Hepatocyte (in vitro differentiated cells): Measurements from ENCODE around the gene LRRC28.

Experiments used
- EZH2 ChIP-seq: fragments of 200-600 bp; sonication (generic); IDR thresholded peaks from 2 replicates; pipeline ENCODE4 v1.6.1; 2016; ENCODE audit warnings: antibody characterized with exemption, mild to moderate bottlenecking, borderline replicate concordance
- EZH2phosphoT487 ChIP-seq: fragments of 200-600 bp; sonication (generic); IDR thresholded peaks from one replicate; pipeline ENCODE4 v1.6.1; 2018; ENCODE audit warnings: antibody characterized with exemption, mild to moderate bottlenecking, low read depth, moderate library complexity; ENCODE audit not compliant: unreplicated experiment, severe bottlenecking
- TF ChIP-seq, protein P1 (sequence below): fragments of 200-600 bp; sonication (generic); IDR thresholded peaks from 2 replicates; pipeline ENCODE4 v1.5.1; 2016; ENCODE audit warnings: antibody characterized with exemption, mild to moderate bottlenecking; ENCODE audit not compliant: poor library complexity

DNA sequence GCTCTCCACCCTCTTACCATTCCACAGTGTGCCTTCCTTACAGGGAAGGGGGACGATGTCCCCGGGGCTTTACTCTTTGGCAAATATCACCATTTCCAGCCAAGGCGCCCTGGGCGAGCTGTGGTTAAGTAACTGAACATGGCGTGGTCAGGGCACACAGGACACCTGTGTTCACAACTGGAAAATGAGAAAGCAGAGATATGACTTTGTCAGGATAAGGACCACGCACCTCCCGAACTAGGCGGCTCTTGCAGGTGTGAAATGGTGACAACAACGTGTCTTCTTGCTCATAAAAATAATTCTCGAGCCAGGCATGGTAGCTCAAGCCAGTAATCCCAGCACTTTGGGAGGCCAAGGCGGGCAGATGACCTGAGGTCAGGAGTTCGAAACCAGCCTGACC is 154.8 kb downstream of the LRRC28 start:
- TF ChIP-seq EZH2phosphoT487 (no peak), EZH2 (no peak)
- TF ChIP-seq, protein P1, sequence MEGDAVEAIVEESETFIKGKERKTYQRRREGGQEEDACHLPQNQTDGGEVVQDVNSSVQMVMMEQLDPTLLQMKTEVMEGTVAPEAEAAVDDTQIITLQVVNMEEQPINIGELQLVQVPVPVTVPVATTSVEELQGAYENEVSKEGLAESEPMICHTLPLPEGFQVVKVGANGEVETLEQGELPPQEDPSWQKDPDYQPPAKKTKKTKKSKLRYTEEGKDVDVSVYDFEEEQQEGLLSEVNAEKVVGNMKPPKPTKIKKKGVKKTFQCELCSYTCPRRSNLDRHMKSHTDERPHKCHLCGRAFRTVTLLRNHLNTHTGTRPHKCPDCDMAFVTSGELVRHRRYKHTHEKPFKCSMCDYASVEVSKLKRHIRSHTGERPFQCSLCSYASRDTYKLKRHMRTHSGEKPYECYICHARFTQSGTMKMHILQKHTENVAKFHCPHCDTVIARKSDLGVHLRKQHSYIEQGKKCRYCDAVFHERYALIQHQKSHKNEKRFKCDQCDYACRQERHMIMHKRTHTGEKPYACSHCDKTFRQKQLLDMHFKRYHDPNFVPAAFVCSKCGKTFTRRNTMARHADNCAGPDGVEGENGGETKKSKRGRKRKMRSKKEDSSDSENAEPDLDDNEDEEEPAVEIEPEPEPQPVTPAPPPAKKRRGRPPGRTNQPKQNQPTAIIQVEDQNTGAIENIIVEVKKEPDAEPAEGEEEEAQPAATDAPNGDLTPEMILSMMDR, result no peak
